ENCODE data around the gene CFL1. TPM values are rescaled to one million over a fixed set of nuclear protein-coding genes. Genes with fewer than 3 reads are reported as not detected.
A peak's percentile ranks its signal among the peaks of the same experiment; 100 is the strongest.

The CFL1 gene
- total RNA-seq, 4 donors from 2014 or later: 153 to 371 (median 251) TPM

GRCh38 chr11:65855927-65856363, 2.0 kb downstream of the CFL1 start:
- Histone ChIP-seq H3K27me3 (no peaks in the 10 kb centered on the region), H3K27ac (peak overlapping the region in 3 of 4 donors; percentile 95 to 99 (median 95)), H3K9me3 (peaks cover 0 to 4% (median 0%) of the 10 kb centered on the region in 3 donors), H3K4me3 (peak overlapping the region; percentile 88 to 98 (median 91)), H3K36me3 (peaks cover 0 to 47% of the 10 kb centered on the region in 2 donors), H3K4me1 (peaks cover 17 to 22% of the 10 kb centered on the region in 2 donors)
- ATAC-seq (no peak), DNase-seq (no peak)
- in situ Hi-C loops (cut with MboI; ENCODE audit: low sequenced_read_pairs in 4 of 4): no loop called here
- intact Hi-C loops (cut with DNase I; ENCODE audit: low total_unique reads): loop anchor here (2.0 to 5.0 kb wide), 2 partner anchors 626 to 723 kb away; partner anchors contain the start of gene DPP3
- no peak for TF ChIP-seq CTCF (IDR thresholded peaks at IDR 0.05 in 4 of 5, conservative IDR thresholded peaks at IDR 0.05 in 1 of 5)
- no peak for TF ChIP-seq POLR2A (IDR thresholded peaks at IDR 0.05)

- Histone ChIP-seq H3K27me3 (no peaks in the 10 kb centered on the region), H3K27ac (no peak overlapping the region), H3K9me3 (peaks cover 0 to 4% (median 0%) of the 10 kb centered on the region in 3 donors), H3K36me3 (peaks cover 0 to 48% of the 10 kb centered on the region in 2 donors), H3K4me3 (no peak overlapping the region), H3K4me1 (peaks cover 17 to 22% of the 10 kb centered on the region in 2 donors)
- intact Hi-C loops (cut with DNase I; ENCODE audit: low total_unique reads): loop anchor here (5.0 kb wide), 1 partner anchor 627 kb away; the partner anchor contains the start of gene DPP3
- no peak for TF ChIP-seq POLR2A (IDR thresholded peaks at IDR 0.05)
- TF ChIP-seq CTCF (IDR thresholded peaks at IDR 0.05 in 4 of 5, conservative IDR thresholded peaks at IDR 0.05 in 1 of 5): no peak
- ATAC-seq (no peak), DNase-seq (no peak)
- in situ Hi-C loops (cut with MboI; ENCODE audit: low sequenced_read_pairs in 4 of 4): no loop called here
Measured at GRCh38 chr11:65854852-65855837, 2.8 kb downstream of the CFL1 start.

- H3K4me3 ChIP-seq: no peak overlapping the region
- no peak for ATAC-seq
- H3K4me1 ChIP-seq: peaks cover 17 to 22% of the 10 kb centered on the region in 2 donors
- H3K36me3 ChIP-seq: peaks cover 0 to 48% of the 10 kb centered on the region in 2 donors
- no peak for DNase-seq
- no peak overlapping the region for H3K27ac ChIP-seq
- TF ChIP-seq CTCF (IDR thresholded peaks at IDR 0.05 in 4 of 5, conservative IDR thresholded peaks at IDR 0.05 in 1 of 5) (no peak), POLR2A (IDR thresholded peaks at IDR 0.05) (no peak)
- no peaks in the 10 kb centered on the region for H3K27me3 ChIP-seq
- in situ Hi-C loops (cut with MboI; ENCODE audit: low sequenced_read_pairs in 4 of 4) (no loop called here), intact Hi-C loops (cut with DNase I; ENCODE audit: low total_unique reads) (no loop called here)
- H3K9me3 ChIP-seq: peaks cover 0 to 4% (median 0%) of the 10 kb centered on the region in 3 donors
Measured at GRCh38 chr11:65854161-65854592, 3.8 kb downstream of the CFL1 start.

- no peaks in the 10 kb centered on the region for H3K27me3 ChIP-seq
- H3K4me1 ChIP-seq: peaks cover 10 to 16% of the 10 kb centered on the region in 2 donors
- H3K9me3 ChIP-seq: peaks cover 0 to 4% (median 0%) of the 10 kb centered on the region in 3 donors
- H3K27ac ChIP-seq: no peak overlapping the region
- peaks cover 0 to 48% of the 10 kb centered on the region in 2 donors for H3K36me3 ChIP-seq
- in situ Hi-C loops (cut with MboI; ENCODE audit: low sequenced_read_pairs in 4 of 4) (no loop called here), intact Hi-C loops (cut with DNase I; ENCODE audit: low total_unique reads) (no loop called here)
- ATAC-seq (no peak), DNase-seq (no peak)
- TF ChIP-seq POLR2A (IDR thresholded peaks at IDR 0.05): no peak
- no peak overlapping the region for H3K4me3 ChIP-seq
Measured at GRCh38 chr11:65853246-65853979, 4.6 kb downstream of the CFL1 start.
